HG03558 (cell line): ENCODE data around the gene SLC18A3.

ENCODE experiments used
- ATAC-seq: cut with Tn5 transposase; IDR thresholded peaks from one replicate; pipeline ENCODE4 v1.9.1; 2021; ENCODE audit warnings: moderate number of reproducible peaks; ENCODE audit not compliant: unreplicated experiment; ENCODE audit errors: extremely low read depth

The SLC18A3 gene

GRCh38 chr10:49647985-49648795 is 38.1 kb downstream of the SLC18A3 start:
- no peak for ATAC-seq

GRCh38 chr10:49649294-49649693 is 39.2 kb downstream of the SLC18A3 start:
- no peak for ATAC-seq

GRCh38 chr10:49649936-49650723 is 40.0 kb downstream of the SLC18A3 start:
- no peak for ATAC-seq

- ATAC-seq = no peak
Measured at GRCh38 chr10:49650724-49651034, 40.6 kb downstream of the SLC18A3 start.

- ATAC-seq = no peak
Measured at GRCh38 chr10:49651039-49651835, 41.1 kb downstream of the SLC18A3 start.

GRCh38 chr10:49651917-49652316 is 41.8 kb downstream of the SLC18A3 start:
- ATAC-seq = no peak

- no peak for ATAC-seq
Measured at GRCh38 chr10:49652421-49653272, 42.5 kb downstream of the SLC18A3 start.

- ATAC-seq = no peak
Measured at GRCh38 chr10:49653273-49653929, 43.3 kb downstream of the SLC18A3 start.

- no peak for ATAC-seq
Measured at GRCh38 chr10:49654036-49654693, 44.1 kb downstream of the SLC18A3 start.

GRCh38 chr10:49655099-49655498 is 45.0 kb downstream of the SLC18A3 start:
- no peak for ATAC-seq

GRCh38 chr10:49656845-49657493 is 46.9 kb downstream of the SLC18A3 start:
- no peak for ATAC-seq

- ATAC-seq = no peak
Measured at GRCh38 chr10:49657606-49658005, 47.5 kb downstream of the SLC18A3 start.

GRCh38 chr10:49661140-49661856 is 51.2 kb downstream of the SLC18A3 start:
- ATAC-seq = no peak
